Thoracic aorta (tissue), 2 donors: ENCODE data around the gene ZNF317. TPM values are rescaled to one million over a fixed set of nuclear protein-coding genes. Genes with fewer than 3 reads are reported as not detected.

Experiments
- ATAC-seq: fragments of 150-250 bp; one replicate; pipeline ENCODE4 v1.8.0; 2017; ENCODE audit warnings: low read depth; ENCODE audit not compliant: insufficient number of reproducible peaks, low FRiP score
- DNase-seq: peaks from one replicate; pipeline ENCODE4 v3.0.0-alpha.2; 2020; ENCODE audit warnings: low spot score
- H3K27ac ChIP-seq, 2 donors: fragments of 200-600 bp; sonication (generic); 1 replicate in 1 of 2; 2 replicates in 1 of 2; pipeline ENCODE4 v1.5.1; 2016; ENCODE audit warnings: mild to moderate bottlenecking in 2 of 2, moderate library complexity in 2 of 2
- H3K27me3 ChIP-seq: fragments of 200-600 bp; sonication (generic); replicated peaks from 2 replicates; pipeline ENCODE4 v1.6.0; 2016; ENCODE audit warnings: mild to moderate bottlenecking; ENCODE audit not compliant: insufficient read depth
- H3K36me3 ChIP-seq: fragments of 200-600 bp; sonication (generic); one replicate; pipeline ENCODE4 v1.5.1; 2016
- H3K4me1 ChIP-seq, 2 donors: fragments of 200-600 bp; sonication (generic); 1 replicate in 1 of 2; 2 replicates in 1 of 2; pipeline versions ENCODE4 v1.5.1 to v1.6.0; 2016; ENCODE audit warnings: low read depth in 2 of 2, mild to moderate bottlenecking in 1 of 2; ENCODE audit not compliant: control insufficient read depth in 1 of 2
- H3K4me3 ChIP-seq: fragments of 200-600 bp; sonication (generic); 2 replicates; pipeline ENCODE4 v1.5.1; 2016; ENCODE audit warnings: mild to moderate bottlenecking
- H3K9me3 ChIP-seq: fragments of 200-600 bp; sonication (generic); 2 replicates; pipeline ENCODE4 v1.5.1; 2016
- CTCF ChIP-seq: fragments of 200-600 bp; sonication (generic); IDR thresholded peaks from one replicate; pipeline ENCODE4 v1.5.1; 2019; ENCODE audit warnings: antibody characterized with exemption
- total RNA-seq, 2 donors: library from RNA; depleted of rRNA; stranded (reverse); fragments of >200 nt; gene quantifications; one replicate each; pipeline versions ENCODE4 v1.1.0 to v1.2.3, GENCODE V29; 2016

Gene ZNF317
- total RNA-seq, 2 donors from 2014 or later, result 13.5 to 20.3 TPM

DNA sequence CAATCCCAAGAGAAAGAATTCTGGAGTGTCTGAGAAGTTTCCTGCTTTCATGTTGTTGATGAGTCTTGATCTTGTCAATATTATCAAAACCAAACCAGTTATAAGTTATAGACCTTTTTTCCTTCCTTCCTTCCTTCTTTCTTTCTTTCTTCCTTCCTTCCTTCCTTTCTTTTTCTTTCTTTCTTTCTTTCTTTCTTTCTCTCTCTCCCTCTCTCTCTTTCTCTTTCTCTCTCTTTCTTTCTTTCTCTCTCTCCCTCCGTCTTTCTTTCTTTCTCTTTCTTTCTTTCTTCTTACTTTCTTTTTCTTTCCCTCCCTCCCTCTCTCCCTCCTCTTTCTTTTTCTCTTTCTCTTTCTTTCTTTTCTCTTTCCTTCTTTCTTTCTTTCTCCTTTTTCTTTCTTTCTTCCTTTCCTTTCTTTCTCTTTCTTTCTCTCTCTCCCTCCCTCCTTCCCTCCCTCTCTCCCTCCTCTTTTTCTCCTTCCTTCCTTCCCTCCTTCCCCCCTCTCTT, 13.2 kb upstream of the ZNF317 start, which contains the start of gene OR7G3:
Gene OR7G3 (minus strand): TSS at position 51 of the 506 bp plus-strand sequence. CDS start 0 bp downstream, at position 51.
- H3K4me1 ChIP-seq, result no peaks in the 10 kb centered on the region
- no peak for ATAC-seq
- no peak for DNase-seq
- H3K4me3 ChIP-seq, result no peak within 1 kb of the TSS
- no peak for TF ChIP-seq CTCF
- H3K27ac ChIP-seq, result no peak within 1 kb of the TSS
- H3K27me3 ChIP-seq, result no peaks in the 10 kb centered on the region
- H3K36me3 ChIP-seq, result no peaks in the 10 kb centered on the region
- H3K9me3 ChIP-seq, result no peaks in the 10 kb centered on the region

DNA sequence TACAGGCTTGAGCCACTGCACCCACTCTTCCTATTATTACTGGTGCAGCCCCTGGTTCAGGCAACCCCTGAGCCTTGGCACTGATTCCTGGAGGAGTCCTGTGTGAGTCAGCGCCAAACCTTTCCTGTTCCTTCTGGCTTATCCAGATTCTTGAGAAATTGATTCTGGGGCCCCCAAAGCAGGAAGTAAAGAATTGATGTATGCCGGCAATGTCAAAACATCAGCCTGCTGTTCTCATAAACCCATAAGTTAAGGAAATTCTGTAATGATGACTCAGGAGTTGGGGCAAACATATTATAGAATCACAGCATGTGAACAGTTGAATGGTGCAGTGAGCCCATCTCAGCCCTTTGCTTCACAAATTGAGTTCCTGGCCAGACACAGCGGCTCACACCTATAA, 12.0 kb upstream of the ZNF317 start:
- no peaks in the 10 kb centered on the region for H3K4me1 ChIP-seq
- H3K27me3 ChIP-seq, result no peaks in the 10 kb centered on the region
- no peak overlapping the region for H3K27ac ChIP-seq
- DNase-seq (no peak), ATAC-seq (no peak)
- H3K36me3 ChIP-seq, result no peaks in the 10 kb centered on the region
- no peak for TF ChIP-seq CTCF
- no peak overlapping the region for H3K4me3 ChIP-seq
- H3K9me3 ChIP-seq, result no peaks in the 10 kb centered on the region

- no peak for ATAC-seq
Measured at GRCh38 chr19:9130965-9131364, 9.2 kb upstream of the ZNF317 start.

GRCh38 chr19:9132422-9132821, 7.8 kb upstream of the ZNF317 start:
- Histone ChIP-seq H3K27ac (no peak overlapping the region), H3K9me3 (no peaks in the 10 kb centered on the region), H3K4me3 (no peak overlapping the region), H3K4me1 (no peaks in the 10 kb centered on the region), H3K27me3 (no peaks in the 10 kb centered on the region), H3K36me3 (no peaks in the 10 kb centered on the region)
- no peak for ATAC-seq
- DNase-seq, result no peak
- TF ChIP-seq CTCF, result no peak

More at GRCh38 chr19:9130965-9131364, 9.2 kb upstream of the ZNF317 start:
- H3K27me3 ChIP-seq, result no peaks in the 10 kb centered on the region
- no peak overlapping the region for H3K4me3 ChIP-seq
- no peaks in the 10 kb centered on the region for H3K36me3 ChIP-seq
- no peak for DNase-seq
- H3K9me3 ChIP-seq, result no peaks in the 10 kb centered on the region
- H3K4me1 ChIP-seq, result no peaks in the 10 kb centered on the region
- no peak overlapping the region for H3K27ac ChIP-seq
- TF ChIP-seq CTCF, result no peak

GRCh38 chr19:9139609-9140158, 513 bp upstream of the ZNF317 start:
- DNase-seq (no peak), ATAC-seq (no peak)
- H3K27ac ChIP-seq, result peak overlapping the region; percentile 75 to 86

More at GRCh38 chr19:9139609-9140158, 513 bp upstream of the ZNF317 start:
- H3K36me3 ChIP-seq, result no peaks in the 10 kb centered on the region
- peaks cover 2% of the 10 kb centered on the region for H3K9me3 ChIP-seq
- H3K4me3 ChIP-seq, result peak overlapping the region; percentile 92
- no peak for TF ChIP-seq CTCF
- H3K4me1 ChIP-seq, result peaks cover 14 to 23% of the 10 kb centered on the region in 2 donors
- no peaks in the 10 kb centered on the region for H3K27me3 ChIP-seq
